Cerebellar cortex (tissue), 1 donor: ENCODE data around the gene EFCAB6.

Experiments
- DNase-seq: peaks from one replicate; pipeline ENCODE4 v3.0.0-alpha.2; 2015; ENCODE audit warnings: low spot score

The EFCAB6 gene

DNA sequence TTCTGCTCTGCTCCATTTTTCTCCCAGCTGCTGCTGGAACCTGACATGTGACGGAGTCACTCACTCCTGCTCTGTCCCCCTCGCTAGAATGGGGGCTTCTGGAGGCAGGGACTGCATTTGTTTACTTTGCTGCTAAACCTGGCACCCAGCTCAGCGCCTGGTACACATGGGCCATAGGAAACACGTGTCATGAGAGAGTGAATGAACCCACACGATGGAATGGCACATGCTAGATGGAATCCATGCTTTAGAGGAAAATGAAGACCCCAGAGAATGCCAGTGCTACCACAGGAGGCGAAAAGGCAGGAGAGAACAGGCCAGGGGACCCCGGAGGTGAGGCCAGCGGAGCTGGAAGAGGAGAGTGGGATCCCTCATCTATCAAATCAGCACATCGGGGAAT is 239.4 kb downstream of the EFCAB6 start:
- no peak for DNase-seq

DNA sequence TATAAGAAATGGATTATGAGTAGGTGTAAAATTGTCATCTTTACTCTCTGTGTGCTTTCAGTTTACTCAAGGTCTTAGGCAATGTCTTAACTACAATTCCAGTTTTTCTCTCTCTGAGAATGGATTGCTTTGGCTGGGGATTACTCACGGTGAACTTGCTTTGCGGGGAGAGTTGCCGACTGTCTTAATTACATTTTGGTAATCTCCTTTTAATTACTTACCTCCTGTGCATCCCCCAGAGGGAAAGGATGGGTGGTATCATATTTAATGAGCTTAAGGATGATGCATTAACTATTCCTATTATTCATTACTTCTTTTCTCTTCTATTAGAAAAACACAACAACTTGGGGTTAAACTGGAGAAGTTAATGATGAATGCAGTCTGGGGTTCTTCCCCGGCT is 240.9 kb downstream of the EFCAB6 start:
- DNase-seq: no peak

DNA sequence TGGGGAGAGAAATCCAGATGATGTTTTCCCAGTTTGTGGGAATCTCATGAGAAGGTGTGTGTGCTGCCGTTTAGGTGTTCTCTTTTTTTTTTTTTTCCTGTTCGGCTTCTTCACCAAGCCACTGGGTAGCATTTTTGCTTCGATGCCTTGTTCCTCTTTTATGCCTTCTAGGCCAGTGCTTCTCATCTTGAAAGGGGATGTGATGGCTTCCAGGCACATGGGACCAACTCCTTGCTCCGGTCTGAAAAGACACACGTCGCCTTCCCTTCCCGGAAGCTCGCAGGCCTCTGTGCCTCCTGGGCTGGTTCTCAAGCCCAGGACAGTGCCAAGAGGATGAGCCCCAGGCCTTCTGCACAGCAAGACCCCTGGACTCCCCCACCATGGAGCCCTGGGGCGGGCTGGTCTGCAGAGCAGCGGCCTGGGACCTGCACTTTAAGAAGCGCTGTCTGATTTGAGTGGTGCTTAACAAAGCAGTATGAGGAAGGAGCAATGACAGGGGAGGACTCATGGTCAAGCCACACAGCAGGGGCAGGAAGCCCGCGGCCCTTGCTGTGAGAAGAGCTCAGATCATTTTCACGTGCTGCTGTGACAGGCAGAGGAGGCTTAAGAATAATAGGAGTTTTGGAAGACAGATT is 241.5 kb downstream of the EFCAB6 start:
- no peak for DNase-seq

DNA sequence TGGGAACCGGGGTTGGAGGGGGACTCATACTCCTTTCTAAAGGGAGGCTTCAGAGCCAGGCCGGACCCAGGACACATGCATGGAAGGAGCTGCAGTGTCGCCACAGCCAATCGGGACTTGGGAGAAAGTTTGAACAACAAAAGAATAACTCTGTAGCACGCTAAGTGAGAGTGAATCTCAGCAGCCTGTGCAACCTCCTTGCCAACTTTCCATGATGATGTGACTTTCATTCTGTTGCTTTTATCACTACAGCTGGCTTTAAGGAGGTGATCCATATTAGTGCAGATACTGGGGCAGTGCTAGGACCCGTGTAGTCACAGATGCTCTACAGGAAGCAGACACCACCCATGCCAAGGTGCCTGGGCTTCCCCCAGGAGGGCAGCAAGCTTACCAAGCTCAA is 243.0 kb downstream of the EFCAB6 start:
- DNase-seq: no peak

DNA sequence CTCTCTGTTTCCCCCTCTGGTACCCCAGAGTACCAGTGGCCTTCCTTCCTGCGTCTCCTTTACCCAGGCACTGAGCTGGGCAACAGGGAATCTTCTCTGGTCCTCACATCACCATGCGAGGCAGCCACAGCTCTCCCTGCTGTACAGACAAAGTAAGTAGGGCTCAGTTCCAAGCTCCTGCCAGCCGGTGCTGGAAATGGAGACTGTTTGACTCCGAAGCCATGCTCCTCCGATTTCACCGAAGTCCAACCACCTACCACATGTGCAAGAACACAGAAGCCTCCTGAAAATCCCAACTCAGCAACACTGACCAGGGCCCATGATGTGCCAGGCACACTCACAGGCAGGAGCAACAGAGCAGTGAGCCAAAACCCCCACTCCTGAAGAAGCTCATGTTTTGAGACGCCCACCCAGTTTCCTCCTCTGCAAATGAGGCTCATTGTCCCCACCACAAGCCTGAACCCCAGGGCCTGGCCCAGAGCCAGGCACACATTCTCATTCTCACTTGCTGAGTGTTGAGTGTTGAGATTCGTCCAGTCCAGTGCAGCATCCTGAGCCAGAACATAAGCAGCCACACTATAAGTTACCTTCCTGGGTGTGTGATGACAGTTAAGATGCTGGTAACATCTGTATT is 244.3 kb downstream of the EFCAB6 start:
- DNase-seq: peak; percentile 19

- DNase-seq: no peak
These were observed 245.4 kb downstream of the EFCAB6 start for GRCh38 chr22:43566561-43567332.

- no peak for DNase-seq
These were observed 246.1 kb downstream of the EFCAB6 start for GRCh38 chr22:43566021-43566420.

DNA sequence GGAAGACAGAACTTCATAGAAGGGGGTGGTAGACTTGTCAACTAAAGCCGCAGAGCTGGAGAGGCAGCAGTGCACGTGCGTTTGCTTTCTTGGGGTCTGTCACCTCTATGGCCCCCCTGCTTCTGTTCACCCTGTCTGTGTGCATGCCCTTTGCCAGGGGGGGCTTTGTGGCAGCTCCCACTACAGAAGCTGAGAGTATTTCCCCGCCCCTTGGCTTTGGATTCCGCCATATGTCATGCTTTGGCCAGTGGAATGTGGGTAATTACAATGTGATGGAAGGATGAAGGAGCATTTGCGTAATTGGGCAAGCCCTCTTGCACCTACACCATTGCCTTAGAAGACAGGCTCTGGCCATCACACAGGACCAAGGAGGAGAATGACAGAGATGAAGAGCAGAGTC is 247.2 kb downstream of the EFCAB6 start:
- DNase-seq: no peak

GRCh38 chr22:43563571-43563970 is 248.5 kb downstream of the EFCAB6 start:
- DNase-seq: no peak

DNA sequence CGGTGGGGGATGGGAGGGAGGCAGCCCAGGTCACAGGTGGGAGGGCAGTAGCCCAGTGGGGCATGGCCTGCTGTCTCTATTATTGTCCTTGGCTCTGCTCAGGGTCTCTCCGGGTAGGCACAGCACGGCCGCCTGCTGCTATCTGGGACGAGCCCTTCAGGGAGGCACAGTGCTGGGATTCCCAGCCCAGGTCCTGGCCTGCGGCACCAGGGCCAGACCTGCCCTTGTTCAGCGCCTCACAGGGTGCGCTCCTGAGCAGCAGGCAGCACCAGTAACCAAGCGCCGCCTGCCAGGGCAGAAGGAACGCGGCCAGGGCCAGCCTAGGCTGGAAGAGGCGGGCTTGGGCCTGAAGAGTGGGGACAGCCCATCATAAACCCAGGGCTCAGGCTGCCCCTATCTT is 249.3 kb downstream of the EFCAB6 start:
- DNase-seq: no peak

DNA sequence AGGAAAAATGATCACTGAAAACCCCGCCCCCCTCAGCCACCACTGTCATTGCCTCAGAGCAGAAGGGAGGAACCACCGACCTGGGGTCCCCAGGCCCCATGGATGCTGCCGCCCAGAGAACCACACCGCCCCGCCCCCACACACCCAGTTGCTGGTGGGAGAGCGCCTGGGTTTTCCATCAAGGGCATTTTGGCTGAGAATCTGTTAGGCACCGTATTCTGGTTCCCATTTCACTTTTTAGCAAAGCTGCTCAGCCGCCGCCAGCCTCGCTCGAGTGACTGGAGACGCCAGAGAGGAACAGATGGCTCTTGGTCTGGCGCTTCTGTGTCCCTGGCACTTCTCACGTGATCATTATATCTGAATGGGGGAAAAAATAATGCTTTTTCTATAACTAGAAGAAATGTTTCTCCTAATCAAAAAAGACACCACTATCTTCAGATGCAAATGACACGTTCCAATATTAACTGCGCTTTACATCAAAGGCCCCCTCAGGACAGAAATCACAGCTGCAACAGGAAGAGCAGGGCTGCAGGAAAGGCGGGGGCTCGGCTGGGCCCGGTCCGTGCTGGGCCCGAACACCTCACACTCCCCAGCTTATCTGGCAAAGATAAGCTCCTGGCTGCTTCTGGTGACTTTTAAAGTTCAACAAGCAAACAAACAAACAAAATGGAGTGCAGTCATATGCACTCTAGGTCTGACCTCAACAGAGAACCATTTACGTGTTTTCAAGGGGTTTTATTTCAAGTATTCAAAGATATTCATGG is 250.5 kb downstream of the EFCAB6 start:
- DNase-seq: peak; percentile 70

DNA sequence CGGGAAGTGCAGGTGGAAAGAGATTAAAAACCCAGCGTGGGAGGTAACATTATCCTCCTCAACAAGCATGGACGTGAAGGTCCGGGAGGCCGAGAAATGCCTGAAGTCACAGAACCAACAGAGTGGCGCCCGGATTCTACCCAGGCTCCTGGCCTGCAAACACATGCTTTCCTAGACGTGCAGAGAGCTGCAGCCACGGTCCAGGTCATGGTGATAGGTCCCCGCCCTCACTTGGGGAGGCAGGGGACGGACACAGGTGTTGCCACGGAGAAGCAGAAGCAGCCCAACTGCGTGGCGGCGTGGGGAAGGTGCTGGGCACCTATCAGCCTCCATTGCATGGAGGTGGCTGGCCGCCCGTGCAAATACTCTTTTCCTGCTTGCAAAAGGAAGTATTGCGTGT is 251.5 kb downstream of the EFCAB6 start:
- no peak for DNase-seq

DNA sequence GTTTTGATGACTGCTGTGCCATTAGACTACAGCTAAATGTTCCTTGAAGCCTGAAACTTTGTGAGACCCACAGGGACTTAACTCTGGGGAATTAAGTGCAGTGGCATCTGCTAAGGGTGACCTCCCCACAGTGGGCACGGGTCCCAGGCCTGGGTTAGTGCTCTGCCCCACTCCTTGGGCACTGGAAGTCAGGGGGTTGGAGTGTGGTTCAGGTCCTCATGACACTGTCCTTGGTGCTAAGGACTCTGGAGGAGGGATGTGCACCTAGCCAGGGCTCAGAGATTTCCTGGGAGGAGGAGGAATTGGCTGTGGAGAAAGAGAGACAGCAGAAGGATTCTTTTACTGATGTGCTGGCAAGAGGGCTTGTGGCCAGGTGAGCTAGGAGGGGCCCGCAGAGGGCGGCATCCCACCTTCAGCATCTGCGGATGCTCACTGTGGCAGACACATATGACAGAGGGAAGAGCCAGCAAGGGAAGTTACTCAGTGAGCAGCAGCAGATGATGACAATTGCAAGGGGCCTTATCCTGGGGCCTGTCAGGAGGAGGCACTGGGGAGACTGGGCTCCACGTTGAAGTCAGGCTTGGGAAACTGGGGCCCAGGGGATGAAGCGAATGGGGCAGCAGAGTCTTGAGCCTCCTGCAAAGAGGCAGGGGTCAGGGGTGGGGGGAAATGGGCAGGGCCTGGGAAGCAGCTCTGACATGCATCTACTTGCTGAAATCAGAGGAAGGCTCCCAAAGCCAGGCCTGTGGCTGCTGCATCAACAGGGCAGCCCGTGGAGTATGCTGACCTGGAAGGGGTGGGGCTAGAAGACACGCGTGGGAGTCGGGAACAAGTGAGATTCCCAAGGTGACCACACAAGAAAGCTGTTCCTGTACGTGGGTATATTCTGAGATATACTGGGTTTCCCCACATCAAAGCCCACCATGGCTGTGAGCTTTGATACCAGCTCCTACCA is 256.3 kb downstream of the EFCAB6 start:
- no peak for DNase-seq

GRCh38 chr22:43554694-43555365 is 257.3 kb downstream of the EFCAB6 start:
- no peak for DNase-seq

DNA sequence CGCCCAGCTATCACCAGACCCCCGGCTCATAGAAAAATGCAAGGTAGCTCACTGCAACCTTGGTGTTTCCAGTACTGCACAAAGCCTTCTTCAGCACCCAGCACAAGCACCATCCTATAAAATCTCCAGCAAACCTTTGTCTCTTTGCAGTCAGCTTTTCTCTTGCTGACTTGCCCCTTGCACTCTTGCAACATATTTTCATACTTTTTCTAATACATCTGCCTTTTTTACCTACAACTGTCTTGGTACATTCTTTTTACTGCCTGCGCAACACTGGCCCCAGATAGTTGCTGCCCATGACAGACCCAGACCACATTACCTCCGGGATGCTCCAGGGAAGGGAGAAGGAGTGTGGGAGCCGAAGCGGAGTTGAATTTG is 257.9 kb downstream of the EFCAB6 start:
- DNase-seq: no peak

DNA sequence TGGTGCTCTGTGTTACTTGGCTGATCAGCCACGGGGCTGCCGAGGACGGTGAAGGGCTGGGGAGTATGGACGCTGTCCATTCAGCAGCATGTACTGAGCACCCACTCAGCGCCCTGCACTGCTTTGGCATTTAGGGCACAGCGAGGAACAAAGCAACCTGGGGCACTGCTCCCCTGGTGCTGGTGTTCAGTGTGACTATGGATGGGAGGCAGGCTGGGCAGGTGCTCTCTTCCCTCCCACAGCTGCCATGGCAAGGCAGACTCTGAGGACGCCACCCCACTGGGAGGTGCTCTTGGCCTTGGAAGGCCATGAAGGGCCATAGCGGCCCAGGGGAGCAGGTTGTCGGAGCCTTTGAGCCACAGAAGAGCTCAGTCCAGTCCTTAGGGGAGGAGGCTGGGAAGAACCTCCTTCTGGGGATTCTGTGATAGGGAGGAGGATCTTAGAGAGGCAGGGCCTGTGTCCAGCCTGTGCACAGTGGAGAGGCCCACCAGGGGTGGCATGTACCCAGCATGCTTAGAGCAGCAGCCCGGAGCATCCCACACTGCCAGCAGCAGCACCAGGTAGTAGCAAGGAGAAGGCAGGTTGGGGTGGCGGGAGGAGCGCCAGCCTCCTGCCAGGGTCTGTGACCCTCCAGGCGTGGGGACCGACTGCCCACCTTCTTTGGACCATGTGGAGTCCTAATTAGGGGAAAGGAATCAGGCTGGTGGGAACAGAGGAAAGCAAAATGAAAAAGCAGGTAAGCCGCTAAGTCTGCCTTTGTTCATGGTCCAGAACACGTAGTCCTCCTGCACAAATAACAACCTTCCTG is 258.4 kb downstream of the EFCAB6 start:
- no peak for DNase-seq

- no peak for DNase-seq
These were observed 261.4 kb downstream of the EFCAB6 start for GRCh38 chr22:43550672-43551071.

- DNase-seq: no peak
These were observed 262.0 kb downstream of the EFCAB6 start for GRCh38 chr22:43550024-43550620.

- no peak for DNase-seq
These were observed 265.9 kb downstream of the EFCAB6 start for GRCh38 chr22:43546186-43546585.

GRCh38 chr22:43544289-43544673 is 267.8 kb downstream of the EFCAB6 start:
- DNase-seq: no peak
